ENCODE results near the gene GRIA1.

GRIA1 gene

GRCh38 chr5:153794327-153794726, 303.9 kb downstream of the GRIA1 start:
- Histone ChIP-seq H3K9me3 (ENCODE audit: control insufficient read depth in 2 of 2, low read length in 2 of 2) (no peaks in the 10 kb centered on the region), H3K4me1 (ENCODE audit: control insufficient read depth, insufficient read depth, low read length) (no peaks in the 10 kb centered on the region), H3K27ac (ENCODE audit: low read length) (no peak overlapping the region), H3K9ac (ENCODE audit: low read length in 2 of 2) (no peak overlapping the region), H3K27me3 (ENCODE audit: control insufficient read depth in 1 of 2, insufficient read depth in 2 of 2, low read length in 2 of 2) (no peaks in the 10 kb centered on the region), H3K36me3 (ENCODE audit: control insufficient read depth in 2 of 2, insufficient read depth in 2 of 2, low read length in 2 of 2) (no peaks in the 10 kb centered on the region), H3K4me3 (ENCODE audit: low read length in 2 of 2) (no peak overlapping the region)

- no peaks in the 10 kb centered on the region for H3K27me3 ChIP-seq (ENCODE audit: control insufficient read depth in 1 of 2, insufficient read depth in 2 of 2, low read length in 2 of 2)
- no peaks in the 10 kb centered on the region for H3K9me3 ChIP-seq (ENCODE audit: control insufficient read depth in 2 of 2, low read length in 2 of 2)
- no peak overlapping the region for H3K9ac ChIP-seq (ENCODE audit: low read length in 2 of 2)
- H3K27ac ChIP-seq (ENCODE audit: low read length): no peak overlapping the region
- H3K36me3 ChIP-seq (ENCODE audit: control insufficient read depth in 2 of 2, insufficient read depth in 2 of 2, low read length in 2 of 2): no peaks in the 10 kb centered on the region
- no peaks in the 10 kb centered on the region for H3K4me1 ChIP-seq (ENCODE audit: control insufficient read depth, insufficient read depth, low read length)
- H3K4me3 ChIP-seq (ENCODE audit: low read length in 2 of 2): no peak overlapping the region
Measured at GRCh38 chr5:153796527-153796926, 306.1 kb downstream of the GRIA1 start.

- Histone ChIP-seq H3K36me3 (ENCODE audit: control insufficient read depth in 2 of 2, insufficient read depth in 2 of 2, low read length in 2 of 2) (no peaks in the 10 kb centered on the region), H3K4me3 (ENCODE audit: low read length in 2 of 2) (no peak overlapping the region), H3K9me3 (ENCODE audit: control insufficient read depth in 2 of 2, low read length in 2 of 2) (no peaks in the 10 kb centered on the region), H3K4me1 (ENCODE audit: control insufficient read depth, insufficient read depth, low read length) (no peaks in the 10 kb centered on the region), H3K27me3 (ENCODE audit: control insufficient read depth in 1 of 2, insufficient read depth in 2 of 2, low read length in 2 of 2) (no peaks in the 10 kb centered on the region), H3K9ac (ENCODE audit: low read length in 2 of 2) (no peak overlapping the region), H3K27ac (ENCODE audit: low read length) (no peak overlapping the region)
Measured at GRCh38 chr5:153797484-153797883, 307.0 kb downstream of the GRIA1 start.

- Histone ChIP-seq H3K27me3 (ENCODE audit: control insufficient read depth in 1 of 2, insufficient read depth in 2 of 2, low read length in 2 of 2) (no peaks in the 10 kb centered on the region), H3K27ac (ENCODE audit: low read length) (no peak overlapping the region), H3K4me3 (ENCODE audit: low read length in 2 of 2) (no peak overlapping the region), H3K4me1 (ENCODE audit: control insufficient read depth, insufficient read depth, low read length) (no peaks in the 10 kb centered on the region), H3K9me3 (ENCODE audit: control insufficient read depth in 2 of 2, low read length in 2 of 2) (no peaks in the 10 kb centered on the region), H3K36me3 (ENCODE audit: control insufficient read depth in 2 of 2, insufficient read depth in 2 of 2, low read length in 2 of 2) (no peaks in the 10 kb centered on the region), H3K9ac (ENCODE audit: low read length in 2 of 2) (no peak overlapping the region)
Measured at GRCh38 chr5:153798830-153799229, 308.4 kb downstream of the GRIA1 start.

- H3K27ac ChIP-seq (ENCODE audit: low read length): no peak overlapping the region
- no peaks in the 10 kb centered on the region for H3K27me3 ChIP-seq (ENCODE audit: control insufficient read depth in 1 of 2, insufficient read depth in 2 of 2, low read length in 2 of 2)
- no peak overlapping the region for H3K9ac ChIP-seq (ENCODE audit: low read length in 2 of 2)
- no peaks in the 10 kb centered on the region for H3K9me3 ChIP-seq (ENCODE audit: control insufficient read depth in 2 of 2, low read length in 2 of 2)
- no peaks in the 10 kb centered on the region for H3K4me1 ChIP-seq (ENCODE audit: control insufficient read depth, insufficient read depth, low read length)
- no peaks in the 10 kb centered on the region for H3K36me3 ChIP-seq (ENCODE audit: control insufficient read depth in 2 of 2, insufficient read depth in 2 of 2, low read length in 2 of 2)
- no peak overlapping the region for H3K4me3 ChIP-seq (ENCODE audit: low read length in 2 of 2)
Measured at GRCh38 chr5:153799466-153799865, 309.0 kb downstream of the GRIA1 start.

GRCh38 chr5:153802050-153802821, 311.8 kb downstream of the GRIA1 start:
- Histone ChIP-seq H3K9ac (ENCODE audit: low read length in 2 of 2) (no peak overlapping the region), H3K9me3 (ENCODE audit: control insufficient read depth in 2 of 2, low read length in 2 of 2) (no peaks in the 10 kb centered on the region), H3K4me3 (ENCODE audit: low read length in 2 of 2) (no peak overlapping the region), H3K27me3 (ENCODE audit: control insufficient read depth in 1 of 2, insufficient read depth in 2 of 2, low read length in 2 of 2) (no peaks in the 10 kb centered on the region), H3K27ac (ENCODE audit: low read length) (no peak overlapping the region), H3K4me1 (ENCODE audit: control insufficient read depth, insufficient read depth, low read length) (no peaks in the 10 kb centered on the region), H3K36me3 (ENCODE audit: control insufficient read depth in 2 of 2, insufficient read depth in 2 of 2, low read length in 2 of 2) (no peaks in the 10 kb centered on the region)

GRCh38 chr5:153807801-153808200, 317.3 kb downstream of the GRIA1 start:
- Histone ChIP-seq H3K27me3 (ENCODE audit: control insufficient read depth in 1 of 2, insufficient read depth in 2 of 2, low read length in 2 of 2) (no peaks in the 10 kb centered on the region), H3K9me3 (ENCODE audit: control insufficient read depth in 2 of 2, low read length in 2 of 2) (no peaks in the 10 kb centered on the region), H3K27ac (ENCODE audit: low read length) (no peak overlapping the region), H3K36me3 (ENCODE audit: control insufficient read depth in 2 of 2, insufficient read depth in 2 of 2, low read length in 2 of 2) (no peaks in the 10 kb centered on the region), H3K9ac (ENCODE audit: low read length in 2 of 2) (no peak overlapping the region), H3K4me1 (ENCODE audit: control insufficient read depth, insufficient read depth, low read length) (no peaks in the 10 kb centered on the region), H3K4me3 (ENCODE audit: low read length in 2 of 2) (no peak overlapping the region)

- Histone ChIP-seq H3K9me3 (ENCODE audit: control insufficient read depth in 2 of 2, low read length in 2 of 2) (no peaks in the 10 kb centered on the region), H3K27me3 (ENCODE audit: control insufficient read depth in 1 of 2, insufficient read depth in 2 of 2, low read length in 2 of 2) (no peaks in the 10 kb centered on the region), H3K36me3 (ENCODE audit: control insufficient read depth in 2 of 2, insufficient read depth in 2 of 2, low read length in 2 of 2) (no peaks in the 10 kb centered on the region)
Measured at GRCh38 chr5:153809166-153809565, 318.7 kb downstream of the GRIA1 start.

GRCh38 chr5:153813901-153814300, 323.4 kb downstream of the GRIA1 start:
- Histone ChIP-seq H3K4me1 (ENCODE audit: control insufficient read depth, insufficient read depth, low read length) (no peaks in the 10 kb centered on the region), H3K27me3 (ENCODE audit: control insufficient read depth in 1 of 2, insufficient read depth in 2 of 2, low read length in 2 of 2) (no peaks in the 10 kb centered on the region), H3K36me3 (ENCODE audit: control insufficient read depth in 2 of 2, insufficient read depth in 2 of 2, low read length in 2 of 2) (no peaks in the 10 kb centered on the region), H3K9ac (ENCODE audit: low read length in 2 of 2) (no peak overlapping the region), H3K27ac (ENCODE audit: low read length) (no peak overlapping the region), H3K4me3 (ENCODE audit: low read length in 2 of 2) (no peak overlapping the region), H3K9me3 (ENCODE audit: control insufficient read depth in 2 of 2, low read length in 2 of 2) (no peaks in the 10 kb centered on the region)

More at GRCh38 chr5:153809166-153809565, 318.7 kb downstream of the GRIA1 start:
- no peak overlapping the region for H3K27ac ChIP-seq (ENCODE audit: low read length)
- H3K9ac ChIP-seq (ENCODE audit: low read length in 2 of 2): no peak overlapping the region
- H3K4me1 ChIP-seq (ENCODE audit: control insufficient read depth, insufficient read depth, low read length): no peaks in the 10 kb centered on the region
- no peak overlapping the region for H3K4me3 ChIP-seq (ENCODE audit: low read length in 2 of 2)

- H3K36me3 ChIP-seq (ENCODE audit: control insufficient read depth in 2 of 2, insufficient read depth in 2 of 2, low read length in 2 of 2): no peaks in the 10 kb centered on the region
- H3K27ac ChIP-seq (ENCODE audit: low read length): no peak overlapping the region
- H3K4me3 ChIP-seq (ENCODE audit: low read length in 2 of 2): no peak overlapping the region
- H3K27me3 ChIP-seq (ENCODE audit: control insufficient read depth in 1 of 2, insufficient read depth in 2 of 2, low read length in 2 of 2): no peaks in the 10 kb centered on the region
- H3K9ac ChIP-seq (ENCODE audit: low read length in 2 of 2): no peak overlapping the region
- H3K9me3 ChIP-seq (ENCODE audit: control insufficient read depth in 2 of 2, low read length in 2 of 2): no peaks in the 10 kb centered on the region
- no peaks in the 10 kb centered on the region for H3K4me1 ChIP-seq (ENCODE audit: control insufficient read depth, insufficient read depth, low read length)
Measured at GRCh38 chr5:153816870-153817269, 326.4 kb downstream of the GRIA1 start.

- Histone ChIP-seq H3K27me3 (ENCODE audit: control insufficient read depth in 1 of 2, insufficient read depth in 2 of 2, low read length in 2 of 2) (no peaks in the 10 kb centered on the region), H3K9ac (ENCODE audit: low read length in 2 of 2) (no peak overlapping the region), H3K4me3 (ENCODE audit: low read length in 2 of 2) (no peak overlapping the region), H3K9me3 (ENCODE audit: control insufficient read depth in 2 of 2, low read length in 2 of 2) (no peaks in the 10 kb centered on the region), H3K36me3 (ENCODE audit: control insufficient read depth in 2 of 2, insufficient read depth in 2 of 2, low read length in 2 of 2) (no peaks in the 10 kb centered on the region), H3K27ac (ENCODE audit: low read length) (no peak overlapping the region), H3K4me1 (ENCODE audit: control insufficient read depth, insufficient read depth, low read length) (no peaks in the 10 kb centered on the region)
Measured at GRCh38 chr5:153818626-153819025, 328.2 kb downstream of the GRIA1 start.
